AG04449 (cell line): ENCODE results near the gene ARL6IP6.
"Not testable (repeated sequence)": the region's sequence is repeated elsewhere in the genome, so short reads cannot be mapped to it uniquely, and the experiment has no call there.

ENCODE experiments used
- CTCF ChIA-PET: fragments of 350-600 bp; formaldehyde crosslinking; extraction: SDS; loops from one replicate; lab custom pipeline; 2021; ENCODE audit warnings: antibody characterized with exemption; lab: Yijun Ruan, JAX
- POLR2A ChIA-PET: fragments of 400-600, 350-600 bp; formaldehyde crosslinking; extraction: SDS; loops from one replicate; lab custom pipeline; 2020; ENCODE audit warnings: antibody characterized with exemption, inconsistent platforms; lab: Yijun Ruan, JAX
- DNase-seq: peaks from one replicate; pipeline ENCODE4 v3.0.0-alpha.2; 2010; ENCODE audit warnings: low read depth, low spot score
- H3K4me3 ChIP-seq: 2 replicates; pipeline ENCODE4 v1.5.1; 2011; ENCODE audit warnings: low read depth, mild to moderate bottlenecking, control low read depth, low read length
- CTCF ChIP-seq: IDR thresholded peaks from one replicate; pipeline ENCODE4 v1.5.1; 2011; ENCODE audit warnings: mild to moderate bottlenecking, moderate library complexity, low read length, control low read depth, inconsistent platforms; ENCODE audit not compliant: insufficient read depth; ENCODE audit errors: missing control alignments

Gene ARL6IP6

DNA sequence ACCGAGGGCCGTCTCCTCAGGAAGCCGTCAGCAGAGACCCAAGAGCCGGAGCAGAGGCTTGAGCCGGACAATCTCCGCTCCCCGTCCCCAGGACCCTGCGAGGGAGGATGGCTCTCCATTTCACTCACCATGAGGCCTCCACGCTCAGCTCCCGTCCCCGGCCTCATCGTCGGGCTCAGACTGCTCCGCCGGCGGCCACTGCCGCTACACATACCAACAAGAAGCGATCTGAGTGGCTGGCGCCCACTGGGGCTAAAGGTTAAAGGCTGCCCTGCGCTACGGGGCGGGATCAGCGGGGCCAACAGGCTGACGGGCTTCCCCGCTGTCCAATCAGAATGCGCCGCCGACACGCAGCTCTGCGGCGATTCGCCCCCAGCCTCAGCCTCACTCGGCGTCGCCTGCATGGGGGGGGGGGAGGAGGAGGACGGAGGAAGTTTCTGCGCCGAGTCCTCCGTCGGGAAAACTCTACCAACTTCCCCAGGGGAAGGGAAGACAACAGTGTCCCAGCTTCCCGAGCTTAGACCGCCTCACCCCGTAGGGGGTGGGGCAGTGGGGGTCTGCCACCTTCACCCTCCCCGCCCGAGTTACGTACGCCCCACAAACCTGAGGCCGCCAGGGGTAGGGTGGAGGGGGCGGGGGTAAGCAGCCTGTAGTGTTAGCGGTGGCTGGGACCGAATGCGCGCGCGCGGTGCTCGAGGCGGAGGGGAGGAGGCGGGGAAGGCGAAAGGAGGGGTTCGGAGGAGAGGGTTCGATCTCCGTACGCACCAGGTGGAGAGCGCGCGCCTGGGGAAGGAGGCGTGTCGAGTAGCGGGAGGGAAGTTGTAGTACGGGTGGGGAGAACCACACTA is 968 bp upstream of the ARL6IP6 start, which contains the start of gene PRPF40A:
Gene PRPF40A, minus strand, starts transcription at position 234 of the 848 bp plus-strand sequence. Its CDS starts 22 bp downstream, at position 212.
- H3K4me3 ChIP-seq, result peak within 1 kb of the TSS; percentile 99
- TF ChIP-seq CTCF, result no peak
- ChIA-PET POLR2A (interaction anchor here (0.7 to 1.0 kb wide), 3 partner anchors 24 to 542 kb away, joined by 3 to 4 read pairs (median 4); partner anchors contain the start of gene STAM2), CTCF (interaction anchor here (1.2 to 2.8 kb wide), 4 partner anchors 10 to 692 kb away, joined by 3 to 9 read pairs (median 6); partner anchors contain the start of gene STAM2)
- DNase-seq, result peak; percentile 87

GRCh38 chr2:152718909-152719645 is 657 bp downstream of the ARL6IP6 start:
- H3K4me3 ChIP-seq, result peak overlapping the region; percentile 99
- DNase-seq, result no peak
- CTCF ChIA-PET, result no interaction called here
- no peak for TF ChIP-seq CTCF
- POLR2A ChIA-PET, result no interaction called here

- no peak for TF ChIP-seq CTCF
- ChIA-PET CTCF (interaction anchor here (1.1 to 1.8 kb wide), 4 partner anchors 9 to 545 kb away, joined by 3 to 11 read pairs (median 6); no protein-coding TSS in a partner anchor), POLR2A (interaction anchor here (0.7 kb wide), 1 partner anchor 1127 kb away, joined by 3 read pairs; no protein-coding TSS in a partner anchor)
- no peak for DNase-seq
- H3K4me3 ChIP-seq, result no peak overlapping the region
Observed at GRCh38 chr2:152720794-152721193, 2.4 kb downstream of the ARL6IP6 start.

- not testable (repeated sequence) for H3K4me3 ChIP-seq, DNase-seq
- POLR2A ChIA-PET, result interaction anchor here (0.7 kb wide), 1 partner anchor 10 kb away, joined by 3 read pairs; no protein-coding TSS in a partner anchor
- CTCF ChIA-PET, result interaction anchor here (1.3 to 1.7 kb wide), 2 partner anchors 21 to 797 kb away, joined by 3 to 5 read pairs; no protein-coding TSS in a partner anchor
Observed at GRCh38 chr2:152722639-152723038, 4.2 kb downstream of the ARL6IP6 start.

DNA sequence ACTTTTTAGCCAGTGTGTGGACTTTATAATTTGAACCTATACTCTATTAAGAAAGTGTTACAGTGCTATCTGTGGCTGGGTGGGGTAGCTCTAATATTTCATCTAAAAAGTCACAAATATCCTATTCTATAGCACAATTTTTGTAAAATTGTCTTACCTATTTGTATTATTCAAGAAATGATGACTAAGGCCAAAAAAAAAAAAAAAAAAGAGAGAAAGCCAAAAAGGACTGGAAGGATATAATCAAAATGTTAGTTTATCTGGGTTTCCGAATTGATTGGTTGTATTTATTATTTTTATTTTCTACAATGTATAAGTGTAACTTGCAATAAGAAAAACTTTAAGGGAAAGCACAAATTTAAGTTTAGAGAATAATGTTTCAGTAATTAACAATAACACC is 5.5 kb downstream of the ARL6IP6 start:
- no peak for DNase-seq
- TF ChIP-seq CTCF, result no peak
- CTCF ChIA-PET, result no interaction called here
- POLR2A ChIA-PET, result no interaction called here
- no peak overlapping the region for H3K4me3 ChIP-seq

DNA sequence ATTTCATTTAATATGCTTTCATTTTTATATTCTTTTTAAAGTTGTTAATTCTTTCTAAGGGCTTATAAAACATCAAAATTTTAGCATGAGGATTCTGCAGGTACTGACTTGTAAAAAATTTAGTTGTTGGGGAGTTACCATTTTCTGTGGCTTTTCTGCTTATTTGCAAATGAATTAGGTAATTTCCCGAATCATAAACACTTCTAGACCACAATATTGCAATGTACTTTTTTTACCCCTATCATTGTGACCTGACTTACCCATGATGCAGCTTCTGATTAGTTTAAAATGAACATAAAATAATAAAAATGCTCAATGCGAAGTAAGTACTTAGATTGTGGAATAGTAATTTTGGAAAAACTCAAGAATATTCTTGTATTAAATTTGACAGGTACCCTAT is 11.4 kb downstream of the ARL6IP6 start:
- DNase-seq, result no peak
- CTCF ChIA-PET, result interaction anchor here (0.6 to 3.3 kb wide), 5 partner anchors 9 to 749 kb away, joined by 3 to 19 read pairs (median 7); partner anchors contain the start of gene PRPF40A
- POLR2A ChIA-PET, result no interaction called here
- no peak overlapping the region for H3K4me3 ChIP-seq
- no peak for TF ChIP-seq CTCF
